DOHH2 (cell line): ENCODE results near the gene SLC34A3.

ENCODE experiments used
- H3F3A ChIP-seq: fragments of 200-600 bp; sonication (generic), shearing (Covaris generic); 2 replicates; pipeline ENCODE4 v1.6.0; 2016; ENCODE audit warnings: antibody characterized with exemption, mild to moderate bottlenecking; ENCODE audit not compliant: control insufficient read depth, insufficient read depth
- H3K27ac ChIP-seq: fragments of 200-600 bp; sonication (generic); 2 replicates; pipeline ENCODE4 v1.5.1; 2014; ENCODE audit warnings: low read depth, mild to moderate bottlenecking, low read length, moderate library complexity
- H3K27me3 ChIP-seq: fragments of 200-600 bp; sonication (generic); 2 replicates; pipeline ENCODE4 v1.6.1; 2014; ENCODE audit warnings: mild to moderate bottlenecking, low read length, mixed read lengths; ENCODE audit not compliant: control insufficient read depth
- H3K36me3 ChIP-seq: fragments of 200-600 bp; sonication (generic); 2 replicates; pipeline ENCODE4 v1.6.1; 2014; ENCODE audit warnings: mild to moderate bottlenecking, low read length, moderate library complexity, mixed read lengths; ENCODE audit not compliant: control insufficient read depth
- H3K4me1 ChIP-seq: fragments of 200-600 bp; sonication (generic); 2 replicates; pipeline ENCODE4 v1.6.1; 2014; ENCODE audit warnings: mild to moderate bottlenecking, low read length, mixed read lengths; ENCODE audit not compliant: control insufficient read depth
- H3K4me2 ChIP-seq: fragments of 200-600 bp; sonication (generic); 2 replicates; pipeline ENCODE4 v1.6.0; 2014; ENCODE audit warnings: mild to moderate bottlenecking, low read length, moderate library complexity
- H3K4me3 ChIP-seq: fragments of 200-600 bp; sonication (generic); 2 replicates; pipeline ENCODE4 v1.5.1; 2014; ENCODE audit warnings: mild to moderate bottlenecking, low read length, mixed read lengths
- H3K79me2 ChIP-seq: fragments of 200-600 bp; sonication (generic); 2 replicates; pipeline ENCODE4 v1.6.1; 2014; ENCODE audit warnings: mild to moderate bottlenecking, low read length, mixed read lengths; ENCODE audit not compliant: control insufficient read depth
- H3K9me2 ChIP-seq: fragments of 200-600 bp; sonication (generic); replicated peaks from 2 replicates; pipeline ENCODE4 v1.6.1; 2014; ENCODE audit warnings: mild to moderate bottlenecking, low read length, mixed read lengths; ENCODE audit not compliant: control insufficient read depth
- H3K9me3 ChIP-seq: fragments of 200-600 bp; sonication (generic); 2 replicates; pipeline ENCODE4 v1.6.1; 2014; ENCODE audit warnings: antibody characterized with exemption, low read length, mixed read lengths; ENCODE audit not compliant: control insufficient read depth, insufficient read depth
- H4K20me1 ChIP-seq: fragments of 200-600 bp; sonication (generic); 2 replicates; pipeline ENCODE4 v1.6.0; 2014; ENCODE audit warnings: low read depth, mild to moderate bottlenecking, antibody characterized with exemption, low read length, moderate library complexity; ENCODE audit not compliant: control insufficient read depth, insufficient read depth
- EZH2phosphoT487 ChIP-seq: fragments of 200-600 bp; sonication (generic); IDR thresholded peaks from 2 replicates; pipeline ENCODE4 v1.6.1; 2017; ENCODE audit warnings: borderline replicate concordance, mild to moderate bottlenecking, antibody characterized with exemption, low read length, moderate library complexity, mixed read lengths
- TF ChIP-seq, protein P1 (sequence below): fragments of 200-600 bp; sonication (generic); IDR thresholded peaks from one replicate; pipeline ENCODE4 v1.5.1; 2014; ENCODE audit warnings: antibody characterized with exemption, mild to moderate bottlenecking, low read depth, low read length; ENCODE audit not compliant: poor library complexity, severe bottlenecking

The SLC34A3 gene

DNA sequence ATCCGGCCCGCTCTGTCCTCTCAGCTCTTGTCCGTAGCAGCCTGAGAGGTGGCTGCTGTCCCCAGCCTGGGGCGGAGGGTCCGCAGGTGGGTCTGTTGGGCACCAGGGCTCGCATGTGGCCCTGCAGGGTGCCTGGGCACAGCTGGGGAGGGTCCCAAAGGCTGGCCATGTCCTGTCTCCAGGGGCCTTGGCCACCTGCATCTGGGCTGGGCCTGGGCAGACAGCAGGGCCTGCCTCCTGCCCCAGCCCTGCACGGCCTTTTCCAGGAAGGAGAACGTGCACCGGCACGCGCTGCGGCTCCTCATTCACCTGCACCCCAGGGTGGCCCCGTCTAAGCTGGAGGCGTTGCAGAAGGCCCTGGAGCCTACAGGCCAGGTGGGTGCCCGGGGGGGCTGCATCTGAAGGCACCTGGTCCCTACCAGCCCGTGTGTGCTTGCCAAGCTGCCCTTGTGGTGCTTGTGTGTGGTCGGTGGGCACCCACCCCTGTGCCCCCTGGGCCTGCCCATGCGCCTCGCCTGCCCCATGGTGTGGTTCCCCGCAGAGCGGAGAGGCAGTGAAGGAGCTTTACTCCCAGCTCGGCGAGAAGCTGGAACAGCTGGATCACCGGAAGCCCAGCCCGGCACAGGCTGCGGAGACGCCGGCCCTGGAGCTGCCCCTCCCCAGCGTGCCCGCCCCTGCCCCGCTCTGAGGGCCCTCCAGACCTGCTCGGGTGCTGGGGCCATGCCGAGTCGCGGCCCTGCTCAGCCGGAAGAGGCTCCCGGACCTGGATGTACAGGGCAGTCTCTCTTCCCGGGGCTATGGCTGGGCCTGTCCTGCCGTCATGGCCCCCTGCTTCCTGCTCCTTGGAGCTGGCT, 41.8 kb downstream of the SLC34A3 start:
- Histone ChIP-seq H3K27me3 (no peaks in the 10 kb centered on the region), H4K20me1 (no peaks in the 10 kb centered on the region), H3K9me3 (no peaks in the 10 kb centered on the region), H3K4me1 (peaks cover 95% of the 10 kb centered on the region), H3K79me2 (peaks cover 35% of the 10 kb centered on the region), H3K36me3 (peaks cover 53% of the 10 kb centered on the region), H3K4me2 (no peak overlapping the region), H3F3A (peaks cover 26% of the 10 kb centered on the region), H3K27ac (no peak overlapping the region), H3K4me3 (no peak overlapping the region), H3K9me2 (no peaks in the 10 kb centered on the region)
- TF ChIP-seq, protein P1, sequence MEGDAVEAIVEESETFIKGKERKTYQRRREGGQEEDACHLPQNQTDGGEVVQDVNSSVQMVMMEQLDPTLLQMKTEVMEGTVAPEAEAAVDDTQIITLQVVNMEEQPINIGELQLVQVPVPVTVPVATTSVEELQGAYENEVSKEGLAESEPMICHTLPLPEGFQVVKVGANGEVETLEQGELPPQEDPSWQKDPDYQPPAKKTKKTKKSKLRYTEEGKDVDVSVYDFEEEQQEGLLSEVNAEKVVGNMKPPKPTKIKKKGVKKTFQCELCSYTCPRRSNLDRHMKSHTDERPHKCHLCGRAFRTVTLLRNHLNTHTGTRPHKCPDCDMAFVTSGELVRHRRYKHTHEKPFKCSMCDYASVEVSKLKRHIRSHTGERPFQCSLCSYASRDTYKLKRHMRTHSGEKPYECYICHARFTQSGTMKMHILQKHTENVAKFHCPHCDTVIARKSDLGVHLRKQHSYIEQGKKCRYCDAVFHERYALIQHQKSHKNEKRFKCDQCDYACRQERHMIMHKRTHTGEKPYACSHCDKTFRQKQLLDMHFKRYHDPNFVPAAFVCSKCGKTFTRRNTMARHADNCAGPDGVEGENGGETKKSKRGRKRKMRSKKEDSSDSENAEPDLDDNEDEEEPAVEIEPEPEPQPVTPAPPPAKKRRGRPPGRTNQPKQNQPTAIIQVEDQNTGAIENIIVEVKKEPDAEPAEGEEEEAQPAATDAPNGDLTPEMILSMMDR: no peak
- TF ChIP-seq EZH2phosphoT487: no peak

DNA sequence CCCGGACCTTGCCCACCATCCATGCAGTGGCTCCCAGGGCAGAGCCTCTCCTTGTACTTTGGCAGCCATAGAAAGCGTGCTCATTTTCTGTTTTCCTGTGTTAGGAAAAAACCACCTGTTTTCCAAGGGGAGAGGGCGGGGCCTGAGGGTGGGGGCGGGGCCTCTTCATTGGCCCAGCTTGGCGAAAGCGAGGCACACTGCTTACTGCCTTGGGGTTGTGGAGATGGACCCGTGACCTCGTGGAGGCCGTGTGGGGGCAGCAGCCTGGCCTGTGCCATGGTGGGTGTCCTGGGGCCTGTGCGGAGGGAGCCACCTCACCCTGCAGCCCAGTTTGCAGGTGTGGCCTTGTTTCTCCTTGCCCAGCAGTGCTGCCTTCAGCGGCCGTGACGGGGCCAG, 42.4 kb downstream of the SLC34A3 start:
- H3K4me3 ChIP-seq: no peak overlapping the region
- peak overlapping the region; percentile 85; the same call in 1 of the 2 replicates for H3K27ac ChIP-seq
- H3K9me3 ChIP-seq: no peaks in the 10 kb centered on the region
- TF ChIP-seq, protein P1: no peak
- no peak for TF ChIP-seq EZH2phosphoT487
- H3K9me2 ChIP-seq: no peaks in the 10 kb centered on the region
- H3K79me2 ChIP-seq: peaks cover 39% of the 10 kb centered on the region
- no peaks in the 10 kb centered on the region for H3K27me3 ChIP-seq
- peak overlapping the region; percentile 85 for H3K4me2 ChIP-seq
- peaks cover 95% of the 10 kb centered on the region for H3K4me1 ChIP-seq
- H4K20me1 ChIP-seq: no peaks in the 10 kb centered on the region
- H3K36me3 ChIP-seq: peaks cover 52% of the 10 kb centered on the region
- peaks cover 22% of the 10 kb centered on the region for H3F3A ChIP-seq

DNA sequence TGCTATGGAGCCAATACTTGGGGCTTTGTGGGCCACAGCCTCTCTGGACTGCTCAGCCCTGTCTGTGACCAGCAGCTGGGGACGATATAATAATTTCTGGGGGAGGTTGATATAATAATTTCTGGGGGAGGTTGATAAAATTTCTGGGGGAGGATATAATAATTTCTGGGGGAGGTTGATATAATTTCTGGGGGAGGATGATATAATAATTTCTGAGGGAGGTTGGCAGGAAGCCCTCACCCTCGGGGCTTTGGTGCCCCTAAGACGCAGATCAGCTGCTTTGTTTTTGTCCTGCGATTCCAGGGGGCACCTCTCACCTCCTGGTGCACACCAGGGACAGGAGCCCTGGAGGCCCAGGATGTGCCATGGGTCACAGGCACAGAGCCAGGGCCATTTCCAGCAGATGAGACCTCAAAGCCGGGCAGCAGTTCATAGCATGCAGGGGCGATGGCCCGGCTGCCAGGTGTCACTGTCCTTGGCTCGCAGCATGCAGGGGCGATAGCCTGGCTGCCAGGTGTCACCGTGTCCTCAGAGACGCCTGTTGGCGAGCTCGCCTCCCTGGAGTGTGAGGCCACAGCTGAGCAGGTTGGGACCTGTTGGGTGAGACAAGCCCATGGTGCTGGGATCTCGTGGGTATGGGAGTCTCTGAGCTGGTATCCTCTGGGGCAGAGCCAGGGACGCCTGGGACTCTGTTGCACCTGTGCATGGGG, 43.1 kb downstream of the SLC34A3 start:
- TF ChIP-seq, protein P1: no peak
- Histone ChIP-seq H3K27me3 (no peaks in the 10 kb centered on the region), H3K4me1 (peaks cover 94% of the 10 kb centered on the region), H3K4me2 (peak overlapping the region; percentile 85), H3F3A (peaks cover 15% of the 10 kb centered on the region), H3K9me3 (no peaks in the 10 kb centered on the region), H4K20me1 (no peaks in the 10 kb centered on the region), H3K4me3 (peak overlapping the region; percentile 85), H3K79me2 (peaks cover 35% of the 10 kb centered on the region), H3K27ac (peak overlapping the region; percentile 85), H3K36me3 (peaks cover 48% of the 10 kb centered on the region), H3K9me2 (no peaks in the 10 kb centered on the region)
